Left cardiac atrium (tissue), 4 donors: Measurements from ENCODE around the gene CLDND1. TPM values are rescaled to one million over a fixed set of nuclear protein-coding genes. Genes with fewer than 3 reads are reported as not detected.

Source experiments
- ATAC-seq, 2 donors: fragments of 200-7000 bp; cut with Tn5 transposase; one replicate each; pipeline ENCODE4 v1.9.1; 2020; ENCODE audit warnings: mild to moderate bottlenecking in 2 of 2, moderate library complexity in 2 of 2
- DNase-seq: peaks from one replicate; pipeline ENCODE4 v3.0.0-alpha.2; 2020
- intact Hi-C, 2 donors: fragments of 100-400 bp; cut with DNase I; formaldehyde crosslinking; loops; one replicate each; pipeline versions ENCODE4 v1.14.1 to v1.15.1; 2022 to 2023
- total RNA-seq, 2 donors: library from RNA; stranded (reverse); fragmentation: NEBNext Ultra II Directional; extraction: Animal tissue kit (Norgen Biotek cat#: 25700); gene quantifications; one replicate each; pipeline ENCODE4 v1.2.1, GENCODE V29; 2021
- donor health status: DM: no; HTN: yes; CAD: no.
- donor health status: DM: no; HTN: yes; CAD: no; lungs with severe emphysema.
- donor health status: DM: yes; HTN: yes; CAD: no.
- donor health status: Dilated cardiomyopathy.

The CLDND1 gene
- total RNA-seq, 2 donors from 2014 or later = 73.3 to 88.5 TPM

DNA sequence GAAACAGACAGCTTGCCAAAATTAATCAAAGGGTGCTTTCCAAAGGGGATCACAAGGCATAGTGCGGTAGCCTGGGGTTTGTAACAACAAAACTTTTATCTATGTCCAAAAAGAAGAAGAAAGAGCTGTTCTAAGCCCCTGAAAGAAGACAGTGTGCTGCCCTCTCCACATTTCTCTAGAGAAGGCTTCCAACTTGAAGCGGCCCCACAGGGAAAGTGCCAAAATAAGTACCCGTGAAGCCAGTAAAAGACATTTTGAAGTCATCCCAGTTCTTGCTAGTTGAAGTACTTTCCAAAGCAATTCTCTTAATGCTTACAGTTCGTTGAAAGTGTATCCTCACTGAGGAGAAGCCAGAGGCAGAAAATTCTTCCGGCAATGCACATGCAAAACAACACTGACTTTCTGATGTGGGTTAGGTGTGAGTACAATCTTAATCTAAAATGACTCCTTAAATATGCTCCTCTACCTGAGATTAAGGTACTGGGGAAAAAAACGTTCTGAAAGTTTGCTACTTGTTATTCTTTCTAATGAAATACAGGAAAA lies 30.4 kb upstream of the CLDND1 start:
- ATAC-seq (no peak), DNase-seq (no peak)
- intact Hi-C loops = no loop called here

DNA sequence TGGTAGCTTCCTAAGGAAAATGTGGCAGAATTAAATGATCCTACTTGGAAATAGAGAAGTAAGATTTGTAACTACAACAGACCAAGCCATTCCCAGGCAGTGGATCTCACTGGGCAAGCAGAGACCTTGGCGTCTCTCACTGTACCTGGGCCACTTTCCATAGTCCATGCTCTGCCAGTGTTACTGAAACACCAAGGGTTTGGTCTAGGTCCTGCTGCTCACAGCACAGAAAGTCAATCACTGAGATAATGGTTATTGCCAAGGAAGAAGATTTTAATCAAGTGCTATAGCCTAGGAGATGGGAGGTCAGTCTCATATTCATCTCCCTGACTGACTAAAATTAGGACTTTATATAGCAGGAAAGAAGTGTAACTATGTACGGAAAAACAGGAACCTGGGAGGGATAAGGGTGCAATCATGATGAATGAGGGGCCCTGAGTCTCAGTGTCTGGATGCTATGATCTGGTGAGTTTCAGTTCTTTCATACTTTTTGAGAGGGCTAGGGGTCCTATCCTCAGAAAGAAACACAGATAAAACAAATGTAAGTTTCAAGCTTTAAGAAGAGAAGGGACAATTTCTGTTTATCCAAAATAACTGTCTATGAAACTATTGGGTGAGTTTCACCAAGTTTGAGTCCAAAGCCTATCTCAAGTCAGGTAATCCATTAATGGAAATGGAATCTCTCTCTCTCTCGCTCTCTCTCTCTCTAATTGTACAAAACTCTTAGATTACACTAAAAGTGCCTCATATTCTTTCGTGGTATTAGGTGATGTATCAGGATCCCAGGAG lies 29.7 kb upstream of the CLDND1 start:
- DNase-seq (no peak), ATAC-seq (no peak)
- intact Hi-C loops = no loop called here

DNA sequence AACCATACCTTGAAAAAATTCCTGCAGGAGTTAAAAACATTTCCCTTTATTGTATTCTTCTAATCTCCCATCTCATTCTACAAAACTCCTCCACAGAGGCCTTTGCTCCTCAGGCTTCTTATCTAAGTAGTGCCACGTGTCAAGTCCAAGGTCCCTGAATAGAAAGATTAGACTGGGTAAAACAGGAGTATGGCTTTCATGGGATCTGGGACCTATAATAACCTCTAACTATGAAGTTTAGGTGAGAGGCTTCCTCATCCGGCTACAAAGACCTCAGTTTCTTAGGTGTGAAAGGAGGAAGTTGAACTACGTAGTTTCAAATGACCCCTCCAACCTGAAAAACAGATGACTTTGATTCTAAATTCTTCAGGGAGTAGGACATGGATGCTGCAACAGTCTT lies 29.1 kb upstream of the CLDND1 start:
- ATAC-seq (no peak), DNase-seq (no peak)
- intact Hi-C loops = no loop called here

DNA sequence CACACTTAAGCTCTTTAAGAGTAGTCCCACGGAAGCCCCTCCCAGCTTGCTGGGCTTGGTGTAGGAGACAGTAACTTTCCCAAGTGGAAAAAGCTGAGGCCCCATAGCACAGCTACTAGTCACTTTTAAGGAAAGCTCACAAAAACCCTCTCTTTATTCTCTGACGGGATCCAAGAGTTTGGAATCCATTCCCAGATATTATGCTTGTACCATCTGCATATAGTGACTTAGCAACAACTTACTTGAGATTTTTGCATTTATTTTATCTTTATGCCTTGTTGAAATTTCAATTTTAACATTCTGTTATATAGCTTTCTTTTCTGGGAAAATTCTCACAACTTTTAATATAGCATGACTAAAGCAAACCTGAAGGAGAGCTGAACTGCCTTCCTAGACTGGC lies 28.5 kb upstream of the CLDND1 start:
- intact Hi-C loops = no loop called here
- ATAC-seq = no peak
- DNase-seq = no peak

DNA sequence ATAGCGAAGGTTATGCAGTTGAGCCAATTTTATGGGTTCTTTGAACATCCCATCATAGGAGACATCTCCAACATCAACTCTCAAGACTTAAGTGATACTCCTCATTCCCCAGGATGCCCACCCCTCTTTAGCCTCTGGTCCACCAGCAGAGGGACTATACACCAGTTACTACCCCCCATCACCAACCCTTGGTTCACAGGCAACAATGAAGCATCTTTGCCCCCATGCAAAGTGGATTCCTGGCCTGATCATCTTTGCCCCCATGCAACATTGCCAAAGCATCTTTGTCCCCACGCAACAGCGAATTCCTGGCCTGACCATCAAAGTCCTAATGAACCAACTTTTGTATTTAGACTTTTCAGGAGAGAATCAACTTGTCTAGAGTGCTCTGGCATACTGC lies 28.1 kb upstream of the CLDND1 start:
- intact Hi-C loops = no loop called here
- DNase-seq = no peak
- ATAC-seq = no peak

DNA sequence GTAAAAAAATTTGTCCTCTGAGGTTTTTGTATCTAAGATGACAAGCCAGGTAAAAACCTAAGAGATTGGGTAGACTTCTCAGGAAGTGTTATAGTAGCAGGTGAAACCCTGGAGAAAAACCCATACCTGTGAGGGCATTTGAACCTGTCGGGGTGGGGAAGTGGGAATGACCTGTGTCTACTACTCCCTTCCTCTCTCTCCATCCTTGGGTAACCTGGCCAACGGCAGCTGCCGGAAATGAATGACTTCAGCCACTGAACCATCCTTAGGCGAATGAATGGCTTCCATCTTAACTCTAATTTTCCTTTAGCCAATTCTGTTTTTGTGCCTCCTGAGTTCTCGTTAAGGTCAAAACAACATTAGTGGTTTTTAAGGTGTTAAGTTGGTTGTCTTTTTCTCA lies 25.8 kb upstream of the CLDND1 start:
- ATAC-seq = no peak
- intact Hi-C loops = no loop called here
- DNase-seq = no peak

DNA sequence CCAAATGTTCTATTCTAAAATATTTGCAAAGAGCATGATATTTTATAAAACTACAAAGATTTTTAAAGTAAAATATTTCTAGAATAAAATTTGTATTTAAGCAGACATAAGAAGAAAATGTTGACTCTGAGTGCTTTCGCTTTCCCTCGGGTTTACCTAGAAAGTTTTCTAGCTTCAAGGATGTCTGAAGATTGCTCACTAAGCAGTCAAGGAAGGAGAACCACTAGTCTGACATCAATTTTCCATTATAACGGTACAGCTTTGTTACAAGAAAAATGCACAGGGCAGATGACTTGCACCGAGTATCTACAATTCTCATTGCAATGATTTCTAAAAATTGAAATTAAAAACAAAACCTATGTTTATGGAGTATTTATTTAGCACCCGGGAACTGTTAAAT lies 23.2 kb upstream of the CLDND1 start:
- no peak for ATAC-seq
- intact Hi-C loops = no loop called here
- DNase-seq = no peak

DNA sequence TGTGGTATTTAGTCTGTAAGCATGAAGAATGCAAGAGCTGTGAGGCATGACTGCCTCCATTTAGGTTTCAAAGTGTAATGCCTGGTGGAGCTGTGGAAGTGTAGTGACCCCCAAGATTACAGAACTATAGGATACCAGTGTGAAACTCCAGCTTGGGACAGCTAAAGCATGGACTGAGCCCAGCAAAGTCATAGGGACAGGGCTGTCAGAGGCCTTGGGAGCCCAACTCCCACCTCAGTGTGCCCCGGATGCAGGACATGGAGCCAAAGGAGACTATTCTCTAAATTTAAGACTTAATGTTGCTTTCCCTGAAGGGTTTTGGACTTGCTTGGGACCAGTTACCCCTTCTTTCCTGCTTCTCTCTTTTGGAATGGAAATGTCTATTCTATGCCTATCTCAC lies 19.9 kb upstream of the CLDND1 start:
- intact Hi-C loops = no loop called here
- ATAC-seq (no peak), DNase-seq (no peak)

DNA sequence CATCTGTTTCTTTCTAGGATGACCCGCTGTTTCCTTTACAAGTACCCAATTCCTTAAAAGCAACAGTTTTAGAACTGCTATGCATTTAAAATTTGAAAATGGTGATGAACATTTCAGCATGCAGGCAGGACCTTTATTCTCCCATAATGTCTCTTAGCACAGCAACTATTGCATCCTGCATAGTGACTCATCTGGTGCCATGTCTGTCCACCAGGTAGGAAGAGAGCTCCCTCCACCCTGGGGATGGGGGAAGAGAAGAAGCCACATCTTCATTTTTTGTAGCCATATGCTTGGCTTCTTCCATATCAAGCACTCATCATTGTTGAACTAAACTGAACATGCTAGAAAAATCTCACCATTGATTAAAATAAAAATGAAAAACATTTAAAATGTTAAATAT lies 19.0 kb upstream of the CLDND1 start:
- intact Hi-C loops = no loop called here
- DNase-seq (no peak), ATAC-seq (no peak)

DNA sequence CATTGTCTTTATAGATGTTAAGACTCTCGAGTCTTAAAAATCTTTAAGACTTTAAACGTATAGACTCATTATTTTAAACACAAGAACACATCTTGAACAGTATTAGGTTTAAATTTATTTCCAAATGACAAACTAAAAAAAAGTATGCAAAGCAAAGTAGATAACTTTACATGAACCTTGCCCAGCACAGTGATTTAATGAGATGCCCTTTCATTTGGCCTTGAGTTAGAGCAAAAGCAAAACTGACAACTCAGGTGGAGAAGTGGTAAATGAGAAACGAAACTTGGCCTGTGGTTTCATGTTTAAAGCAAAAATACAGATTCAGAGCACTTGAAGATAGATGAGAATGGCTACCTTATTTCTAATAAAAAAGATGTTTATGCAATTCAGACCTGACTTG lies 17.6 kb upstream of the CLDND1 start:
- ATAC-seq (no peak), DNase-seq (no peak)
- intact Hi-C loops = no loop called here

DNA sequence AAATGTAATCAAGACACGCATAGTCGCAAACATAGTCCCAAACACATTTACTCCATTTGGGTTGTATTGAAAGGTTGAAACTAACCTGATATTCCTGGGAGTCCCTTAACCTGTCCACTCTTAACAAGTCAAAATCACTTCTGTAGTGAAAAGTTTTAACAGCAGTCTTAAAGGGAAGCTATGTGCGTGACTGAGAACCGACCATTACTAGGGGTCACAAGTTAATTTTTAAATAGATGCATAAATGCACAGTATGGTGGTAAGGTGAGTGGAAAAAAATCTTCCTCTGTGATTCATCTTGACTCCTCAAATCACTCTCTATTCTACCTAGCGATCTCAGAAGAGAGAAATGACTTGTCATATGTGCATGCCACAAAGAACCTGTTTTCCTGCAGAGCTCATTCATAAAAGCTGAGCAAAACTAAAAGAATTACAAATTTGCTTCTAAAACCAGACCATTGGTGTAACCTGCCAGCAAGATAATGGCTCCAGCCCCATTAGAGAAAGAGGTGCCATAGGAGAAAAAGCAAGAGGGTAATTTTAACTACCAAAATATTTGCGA lies 13.8 kb upstream of the CLDND1 start:
- DNase-seq (no peak), ATAC-seq (no peak)
- intact Hi-C loops = no loop called here

DNA sequence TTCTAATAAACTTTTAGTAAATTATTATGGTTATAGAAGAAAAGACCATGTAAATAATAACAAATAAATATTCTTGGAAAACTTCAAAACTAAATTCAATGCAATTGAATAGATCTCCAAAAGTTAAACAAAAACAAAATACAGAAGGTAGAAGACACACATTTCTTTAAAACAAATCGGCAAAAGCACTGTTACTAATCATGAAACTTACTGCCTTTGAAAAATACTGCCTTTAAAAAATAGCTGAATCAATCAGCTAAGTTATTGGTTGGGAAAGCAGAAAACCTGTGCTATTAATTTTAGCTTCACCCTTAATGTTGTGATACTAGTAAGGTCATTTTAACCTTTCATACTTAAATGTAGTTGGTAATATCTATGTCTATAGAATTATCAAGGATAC lies 12.0 kb upstream of the CLDND1 start:
- no peak for ATAC-seq
- DNase-seq = no peak
- intact Hi-C loops = no loop called here

DNA sequence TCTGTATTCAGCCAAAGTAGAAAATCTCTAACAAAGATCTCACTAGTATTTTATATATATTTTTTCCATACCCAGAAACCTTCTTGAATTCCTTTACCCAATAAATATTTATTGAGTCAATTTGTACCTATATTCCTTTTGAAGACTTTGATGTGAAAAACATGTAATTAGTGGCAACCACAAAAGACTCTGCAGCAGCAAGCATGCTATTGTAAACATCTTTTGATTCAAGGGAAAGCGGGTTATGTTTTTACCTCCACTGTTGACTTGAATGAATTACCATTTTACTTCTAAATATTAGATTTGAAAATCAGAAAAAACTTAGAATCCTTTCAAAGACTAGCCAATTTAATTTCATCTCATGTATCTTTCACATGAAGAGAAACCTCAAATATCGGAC lies 11.5 kb upstream of the CLDND1 start:
- ATAC-seq (no peak), DNase-seq (no peak)
- intact Hi-C loops = no loop called here

DNA sequence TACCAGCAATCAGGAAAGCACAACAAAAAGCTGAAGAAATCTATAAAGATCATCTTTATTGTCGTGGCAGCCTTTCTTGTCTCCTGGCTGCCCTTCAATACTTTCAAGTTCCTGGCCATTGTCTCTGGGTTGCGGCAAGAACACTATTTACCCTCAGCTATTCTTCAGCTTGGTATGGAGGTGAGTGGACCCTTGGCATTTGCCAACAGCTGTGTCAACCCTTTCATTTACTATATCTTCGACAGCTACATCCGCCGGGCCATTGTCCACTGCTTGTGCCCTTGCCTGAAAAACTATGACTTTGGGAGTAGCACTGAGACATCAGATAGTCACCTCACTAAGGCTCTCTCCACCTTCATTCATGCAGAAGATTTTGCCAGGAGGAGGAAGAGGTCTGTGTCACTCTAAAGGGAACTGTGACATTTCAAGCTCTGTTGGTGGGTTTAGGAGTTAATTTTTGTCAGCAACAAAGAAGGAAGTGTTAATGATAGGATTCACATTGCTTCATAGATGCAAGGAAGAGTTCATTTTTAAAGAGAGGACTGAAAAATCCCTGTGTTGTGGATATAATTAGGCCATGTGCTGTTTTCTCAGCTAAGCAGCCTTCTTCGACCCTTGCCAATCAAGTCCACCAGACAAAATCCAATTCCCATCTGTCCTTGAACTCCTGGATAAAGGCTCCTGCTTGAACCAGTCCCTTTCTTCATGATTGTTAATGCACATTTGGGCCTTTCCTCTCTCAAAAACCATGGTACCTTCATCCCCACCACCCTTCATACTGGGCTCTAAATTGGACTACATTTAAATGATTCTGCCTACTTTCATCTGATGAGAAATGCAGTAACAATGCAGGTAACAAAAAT lies 10.2 kb upstream of the CLDND1 start:
- no peak for DNase-seq
- intact Hi-C loops = no loop called here
- no peak for ATAC-seq

DNA sequence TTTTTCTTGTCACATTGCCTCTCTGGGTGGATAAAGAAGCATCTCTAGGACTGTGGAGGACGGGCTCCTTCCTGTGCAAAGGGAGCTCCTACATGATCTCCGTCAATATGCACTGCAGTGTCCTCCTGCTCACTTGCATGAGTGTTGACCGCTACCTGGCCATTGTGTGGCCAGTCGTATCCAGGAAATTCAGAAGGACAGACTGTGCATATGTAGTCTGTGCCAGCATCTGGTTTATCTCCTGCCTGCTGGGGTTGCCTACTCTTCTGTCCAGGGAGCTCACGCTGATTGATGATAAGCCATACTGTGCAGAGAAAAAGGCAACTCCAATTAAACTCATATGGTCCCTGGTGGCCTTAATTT lies 9.6 kb upstream of the CLDND1 start:
- DNase-seq = no peak
- no peak for ATAC-seq

DNA sequence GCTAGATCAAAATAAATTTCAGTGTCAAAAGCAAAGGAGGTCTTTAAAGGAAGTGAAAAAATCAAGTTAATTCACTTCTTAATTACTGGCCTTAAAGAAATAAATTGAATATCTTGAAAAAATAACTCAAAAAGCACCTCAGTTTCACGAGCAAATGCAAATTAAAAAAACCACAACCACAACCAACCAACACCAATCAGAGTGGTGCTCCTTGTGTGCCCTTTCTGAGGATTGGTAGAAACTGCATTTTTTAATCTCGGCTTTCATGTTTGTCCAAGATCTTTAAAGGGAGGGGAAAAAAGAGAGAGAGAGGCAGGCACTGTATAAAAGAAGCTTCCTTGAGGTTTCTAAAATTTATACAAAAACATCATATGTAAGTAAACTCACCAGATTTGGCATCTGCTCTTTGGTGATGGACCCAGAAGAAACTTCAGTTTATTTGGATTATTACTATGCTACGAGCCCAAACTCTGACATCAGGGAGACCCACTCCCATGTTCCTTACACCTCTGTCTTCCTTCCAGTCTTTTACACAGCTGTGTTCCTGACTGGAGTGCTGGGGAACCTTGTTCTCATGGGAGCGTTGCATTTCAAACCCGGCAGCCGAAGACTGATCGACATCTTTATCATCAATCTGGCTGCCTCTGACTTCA lies 9.0 kb upstream of the CLDND1 start, which contains the start of gene GPR15:
Gene GPR15, plus strand, starts transcription at position 357 of the 653 bp plus-strand sequence. Its CDS starts 56 bp downstream, at position 413.
- DNase-seq (no peak), ATAC-seq (no peak)
- intact Hi-C loops = no loop called here

More for the DNA sequence above, 9.6 kb upstream of the CLDND1 start:
- intact Hi-C loops = no loop called here

DNA sequence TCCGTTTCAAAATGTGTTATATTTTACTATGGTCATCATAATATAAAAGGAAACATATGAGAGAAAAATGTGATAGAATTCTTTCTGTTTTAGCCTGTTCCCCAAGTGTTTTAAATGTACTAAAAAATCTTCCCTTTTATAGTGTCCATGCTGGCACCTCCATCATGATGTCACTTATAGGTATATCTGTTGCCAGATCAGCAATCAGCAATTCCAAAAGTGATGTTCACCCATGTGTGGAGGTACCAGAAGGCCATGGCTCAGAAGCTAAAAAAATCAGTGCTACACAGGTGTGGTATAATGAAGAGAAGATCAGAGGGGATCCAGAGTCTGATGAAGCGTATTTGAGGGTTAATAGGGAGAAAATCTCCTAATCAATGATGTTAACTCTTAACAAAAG lies 8.0 kb upstream of the CLDND1 start:
- intact Hi-C loops = no loop called here
- DNase-seq (no peak), ATAC-seq (no peak)

DNA sequence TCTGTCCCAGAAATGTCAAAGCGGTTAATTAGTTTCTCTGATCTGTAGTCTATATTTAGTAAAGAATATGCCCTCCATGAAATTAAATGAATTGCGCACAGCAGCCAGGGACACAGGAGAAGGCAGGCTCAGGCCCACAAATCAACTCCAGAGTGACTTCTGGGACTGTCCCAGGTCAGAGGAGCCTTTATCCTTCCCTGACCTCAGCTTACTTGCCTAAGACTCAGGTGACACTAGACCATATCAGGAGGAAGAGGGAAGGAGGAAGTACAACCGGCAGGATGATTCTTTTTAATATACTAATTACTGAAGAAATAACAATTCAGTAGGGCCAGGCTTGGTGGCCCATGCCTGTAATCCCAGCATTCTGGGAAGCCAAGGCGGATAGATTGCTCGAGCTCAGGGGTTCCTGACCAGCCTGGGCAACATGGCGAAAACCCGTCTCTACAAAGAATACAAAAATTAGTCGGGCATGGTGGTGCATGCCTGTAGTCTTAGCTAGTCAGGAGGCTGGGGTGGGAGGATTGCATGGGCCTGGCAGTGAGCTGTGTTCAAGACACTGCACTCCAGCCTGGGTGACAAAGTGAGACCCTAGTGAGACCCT lies 7.3 kb upstream of the CLDND1 start:
- ATAC-seq (no peak), DNase-seq (no peak)
- intact Hi-C loops = loop anchor here in 1 of 2 donors (10.0 kb wide), 2 partner anchors 65 to 365 kb away; partner anchors contain the start of gene CPOX
